Measurements from ENCODE around the gene GPR84. TPM values are rescaled to one million over a fixed set of nuclear protein-coding genes. Genes with fewer than 3 reads are reported as not detected.

GPR84 gene
- total RNA-seq, 1 donor from 2014 or later = not detected

GRCh38 chr12:54392485-54393206 lies 28.4 kb upstream of the GPR84 start:
- DNase-seq (ENCODE audit: low read depth) = no peak

DNA sequence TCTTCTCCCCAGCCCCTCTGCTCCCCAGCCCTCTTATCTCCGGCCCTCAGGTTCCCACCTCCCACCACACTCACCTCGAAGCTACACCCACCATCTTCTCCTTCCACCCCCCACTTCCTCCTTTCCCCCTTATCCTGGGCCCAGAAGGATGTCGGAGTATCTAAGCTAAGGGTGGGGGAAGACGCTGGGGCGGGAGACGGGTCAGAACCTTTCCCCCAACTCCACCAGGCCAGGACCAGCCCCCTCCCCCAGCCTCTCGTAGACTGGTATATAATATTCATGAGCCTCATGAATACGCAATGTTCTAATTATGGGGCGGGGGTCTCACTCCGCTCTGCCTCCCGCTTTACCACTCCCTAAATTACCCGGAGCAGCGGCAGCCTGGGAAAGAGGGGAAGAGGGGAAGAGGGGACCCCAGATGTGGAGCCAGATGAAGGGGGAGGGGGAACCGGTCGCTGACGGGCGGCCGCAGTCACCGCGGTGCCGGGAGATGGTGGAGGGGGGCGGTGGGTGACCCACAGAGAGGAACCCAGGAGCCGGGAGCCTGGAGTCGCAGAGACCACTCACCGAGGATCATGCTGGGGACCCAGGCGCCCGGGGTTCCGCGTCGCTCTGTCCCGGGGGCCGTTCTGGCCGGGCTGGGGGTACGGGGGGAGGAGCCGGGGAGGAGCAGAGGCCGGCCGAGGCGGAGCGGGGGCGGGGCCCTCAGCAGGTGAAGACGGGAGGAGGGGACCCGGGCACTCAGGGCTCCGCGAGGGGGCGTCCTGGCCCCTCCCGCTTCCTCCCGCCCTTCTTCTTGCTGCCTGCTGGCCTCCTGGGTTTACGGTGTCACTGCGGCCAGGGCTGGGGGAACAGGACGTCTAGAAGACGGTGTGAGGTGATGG lies 26.6 kb upstream of the GPR84 start:
- no peak for DNase-seq (ENCODE audit: low read depth)

- DNase-seq (ENCODE audit: low read depth) = no peak
Measured at GRCh38 chr12:54390176-54390667, 25.9 kb upstream of the GPR84 start.

DNA sequence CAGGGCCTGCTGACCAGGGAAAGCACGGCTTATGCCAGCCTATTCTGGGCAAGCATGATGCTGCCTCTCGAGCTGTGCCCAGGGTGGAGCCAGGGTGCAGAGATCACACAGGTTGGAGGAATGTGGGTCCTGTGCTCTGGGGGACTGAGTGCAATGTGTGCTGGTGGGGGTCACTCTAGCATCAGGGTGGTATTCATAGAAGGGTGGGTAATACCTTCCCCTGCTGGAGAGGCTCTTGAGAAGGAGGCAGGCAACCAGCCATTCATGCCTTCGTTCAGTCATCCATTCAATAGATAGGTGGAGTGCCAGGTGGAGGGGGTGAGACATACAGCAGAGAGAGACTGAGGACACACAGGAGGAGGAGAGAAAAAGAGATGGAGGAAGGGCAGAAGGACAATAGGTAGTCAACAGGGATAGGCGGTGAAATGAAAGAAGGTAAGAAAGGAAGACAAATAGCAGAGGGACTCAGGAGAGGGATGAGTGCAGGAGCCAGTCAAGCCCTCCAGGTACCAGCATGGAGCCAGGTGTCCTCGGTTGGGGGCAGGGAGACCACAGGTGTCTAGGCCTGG lies 25.4 kb upstream of the GPR84 start:
- DNase-seq (ENCODE audit: low read depth) = no peak

- DNase-seq (ENCODE audit: low read depth) = no peak
Measured at GRCh38 chr12:54389134-54389508, 24.8 kb upstream of the GPR84 start.

- no peak for DNase-seq (ENCODE audit: low read depth)
Measured at GRCh38 chr12:54388237-54389133, 24.2 kb upstream of the GPR84 start.

GRCh38 chr12:54387114-54387467 lies 22.8 kb upstream of the GPR84 start:
- DNase-seq (ENCODE audit: low read depth) = no peak

- DNase-seq (ENCODE audit: low read depth) = no peak
Measured at GRCh38 chr12:54386403-54387113, 22.3 kb upstream of the GPR84 start.

GRCh38 chr12:54385251-54385914 lies 21.1 kb upstream of the GPR84 start:
- no peak for DNase-seq (ENCODE audit: low read depth)

GRCh38 chr12:54384591-54385041 lies 20.3 kb upstream of the GPR84 start, which contains the start of gene ZNF385A:
ZNF385A (minus strand) TSS chr12:54384733; CDS start chr12:54384514, 219 bp downstream.
- DNase-seq (ENCODE audit: low read depth) = no peak

DNA sequence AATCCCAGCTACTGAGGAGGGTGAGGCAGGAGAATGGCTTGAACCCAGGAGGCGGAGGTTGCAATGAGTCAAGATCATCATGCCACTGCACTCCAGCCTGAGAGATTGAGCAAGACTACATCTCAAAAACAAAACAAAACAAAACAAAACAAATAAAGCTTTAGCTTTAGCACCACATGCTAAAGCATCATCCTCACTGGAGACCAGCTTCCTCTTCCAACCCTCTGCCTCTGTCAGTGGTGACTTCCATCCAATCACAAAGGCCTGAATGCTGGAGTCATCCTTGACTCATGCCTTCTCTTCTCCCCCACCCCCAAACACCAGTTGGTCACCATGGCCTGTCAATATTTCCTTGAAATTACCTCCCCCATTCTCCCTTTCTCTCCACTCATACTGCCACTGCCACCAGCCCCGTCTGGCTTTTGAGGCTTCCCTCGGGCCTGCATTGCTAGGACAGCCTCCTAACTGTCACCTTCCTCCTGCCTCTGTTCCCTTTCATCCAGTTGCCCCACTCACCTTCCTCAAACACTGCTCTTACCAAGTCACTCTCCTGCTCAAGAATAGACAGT lies 18.8 kb upstream of the GPR84 start:
- peak; percentile 76 for DNase-seq (ENCODE audit: low read depth)

DNA sequence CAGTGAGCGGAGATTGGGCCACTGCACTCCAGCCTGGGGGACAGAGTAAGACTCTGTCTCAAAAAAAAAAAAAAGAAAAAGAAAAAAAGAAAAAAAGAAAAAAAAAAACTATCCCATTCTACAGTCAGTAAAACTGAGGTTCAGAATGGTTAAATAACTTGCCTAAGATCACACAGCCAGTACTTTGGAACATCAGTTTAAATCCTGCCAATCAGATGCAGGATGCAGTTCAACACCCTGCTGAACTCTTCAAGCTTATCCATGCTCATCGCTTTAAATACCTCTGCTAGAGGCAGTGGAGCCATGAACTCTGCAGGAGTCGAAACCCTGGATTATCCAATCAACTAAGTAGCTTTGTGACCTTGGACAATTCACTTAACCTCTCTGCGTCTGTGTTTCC lies 16.9 kb upstream of the GPR84 start:
- no peak for DNase-seq (ENCODE audit: low read depth)

DNA sequence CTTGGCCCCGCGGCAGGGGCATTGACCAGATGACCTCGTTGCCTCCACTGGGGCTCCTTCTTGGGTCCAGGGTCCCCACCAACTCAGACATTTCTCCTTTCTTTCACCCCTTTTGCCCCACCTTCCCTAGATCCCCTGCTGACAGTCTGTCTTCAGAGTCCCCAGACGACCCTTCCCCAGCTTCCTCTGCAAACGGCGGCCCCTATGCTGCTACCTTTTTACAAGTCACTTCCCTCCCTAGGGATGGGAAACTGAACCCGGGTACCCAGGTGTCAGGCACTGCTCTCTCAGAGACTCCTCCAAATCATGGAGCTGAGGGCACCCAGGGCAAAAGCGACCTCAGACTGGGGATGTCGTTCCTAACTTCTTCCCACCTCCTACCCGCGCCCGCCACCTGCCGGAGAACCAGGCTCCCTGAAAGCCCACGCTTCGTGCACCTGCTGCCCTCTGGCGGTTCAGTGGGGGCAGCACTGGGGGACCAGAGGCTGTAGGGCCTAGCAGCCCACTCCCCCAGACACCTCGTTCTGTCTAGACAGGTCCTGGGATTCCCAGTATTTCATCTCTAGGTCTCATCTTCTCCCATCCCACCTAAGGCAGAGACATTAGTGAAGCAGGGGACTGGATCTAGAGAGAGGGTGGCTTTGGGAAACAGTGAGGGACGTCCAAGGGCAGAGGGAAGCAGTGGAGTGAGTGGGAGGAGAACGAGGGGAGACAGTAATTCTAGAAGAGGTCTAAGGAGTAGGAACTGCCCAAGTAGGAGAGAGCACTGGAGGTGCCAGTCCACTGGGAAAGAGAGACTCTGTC lies 15.3 kb upstream of the GPR84 start:
- peak; percentile 93 for DNase-seq (ENCODE audit: low read depth)

- DNase-seq (ENCODE audit: low read depth) = peak; percentile 70
Measured at GRCh38 chr12:54378796-54379397, 14.6 kb upstream of the GPR84 start.

DNA sequence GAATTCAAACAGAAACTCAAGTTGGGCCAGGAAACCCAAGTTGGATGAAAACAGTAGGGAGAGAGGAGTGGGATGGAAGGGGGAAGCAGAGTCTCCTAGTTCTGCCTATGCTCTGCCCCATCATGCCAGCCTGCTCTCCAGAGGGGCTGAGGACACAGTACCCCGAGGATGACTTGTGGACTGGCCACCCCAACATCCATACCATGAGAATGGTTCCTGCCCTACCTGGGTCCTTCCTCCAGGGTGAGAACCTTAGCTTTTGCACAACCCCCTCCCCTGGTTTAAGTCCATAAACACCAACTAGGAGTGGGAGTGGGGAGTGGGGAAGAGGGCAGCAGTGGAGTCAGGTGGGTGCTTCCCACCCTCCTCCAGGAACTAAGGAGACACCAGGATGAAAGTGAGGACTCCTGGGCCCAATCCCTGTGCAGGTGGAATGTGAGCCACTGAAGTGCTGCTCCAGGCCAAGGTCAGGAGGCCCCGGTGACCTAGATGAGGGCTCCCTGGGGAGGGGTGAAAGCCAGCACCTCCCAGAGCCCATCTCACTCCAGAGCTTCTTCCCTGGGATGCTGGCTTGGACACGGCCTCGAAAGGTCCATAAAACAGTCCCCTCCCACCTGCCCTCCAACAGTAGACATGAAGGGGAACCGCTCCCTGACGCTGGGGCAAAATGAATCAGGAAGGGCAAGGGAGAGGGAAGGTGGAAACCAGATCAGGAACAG lies 13.7 kb upstream of the GPR84 start:
- DNase-seq (ENCODE audit: low read depth) = no peak

GRCh38 chr12:54377007-54377406 lies 12.7 kb upstream of the GPR84 start:
- no peak for DNase-seq (ENCODE audit: low read depth)

DNA sequence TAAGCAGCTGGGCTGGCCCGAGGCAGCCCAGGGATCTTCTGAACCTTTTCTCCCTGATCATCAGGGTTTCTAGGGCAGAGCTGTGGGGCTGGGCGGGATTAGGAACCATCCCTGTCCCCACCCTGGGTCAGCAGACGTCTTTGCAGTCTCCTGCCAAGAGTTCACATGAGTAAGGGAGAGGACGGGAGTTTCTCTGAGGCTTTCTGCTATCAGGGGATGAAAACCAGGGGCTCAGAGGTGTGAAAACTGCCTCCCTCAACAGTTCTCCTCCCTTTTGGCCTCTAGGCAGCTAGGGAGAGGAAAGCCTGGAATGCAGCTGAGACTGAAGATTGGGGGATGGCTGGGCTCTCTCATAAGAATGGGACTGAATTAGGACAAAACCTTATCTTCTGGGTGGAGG lies 12.3 kb upstream of the GPR84 start:
- DNase-seq (ENCODE audit: low read depth) = no peak

- DNase-seq (ENCODE audit: low read depth) = no peak
Measured at GRCh38 chr12:54375259-54375579, 10.9 kb upstream of the GPR84 start.

Measured in myocyte (in vitro differentiated cells).